ENCODE results near the gene CAVIN3. TPM values are rescaled to one million over a fixed set of nuclear protein-coding genes. Genes with fewer than 3 reads are reported as not detected.
A peak's percentile ranks its signal among the peaks of the same experiment; 100 is the strongest.

CAVIN3 gene
- total RNA-seq, 1 experiment from 2014 or later: 18.6 TPM

- H3K9me3 ChIP-seq (ENCODE audit: control insufficient read depth in 1 of 2, insufficient read depth in 1 of 2, low read depth in 1 of 2, low read length in 2 of 2): no peaks in the 10 kb centered on the region
- no peak overlapping the region for H3K9ac ChIP-seq (ENCODE audit: low read length)
- no peak overlapping the region for H3K4me2 ChIP-seq (ENCODE audit: low read length)
- H3K36me3 ChIP-seq (ENCODE audit: control insufficient read depth in 1 of 2, insufficient read depth in 2 of 2, low read length in 2 of 2): no peaks in the 10 kb centered on the region
- peaks cover 35 to 50% of the 10 kb centered on the region in 2 experiments for H3K4me1 ChIP-seq (ENCODE audit: control insufficient read depth in 1 of 2, insufficient read depth in 2 of 2, low read length in 2 of 2)
- no peak overlapping the region for H2AFZ ChIP-seq (ENCODE audit: low read depth, low read length, poor library complexity, severe bottlenecking)
- no peak for DNase-seq (ENCODE audit: low read depth, low spot score)
- ChIA-PET CTCF (interaction anchor here (1.0 to 1.4 kb wide), 2 partner anchors 10 to 45 kb away, joined by 3 to 4 read pairs; no protein-coding TSS in a partner anchor), RAD21 (ENCODE audit: low non-redundant PET in 1 of 2, low total read pairs in 2 of 2, uncharacterized antibody in 2 of 2, unreplicated experiment in 2 of 2) (no interaction called here), POLR2A (no interaction called here)
- no peak overlapping the region for H3K4me3 ChIP-seq (replicated peaks in 1 of 2; ENCODE audit: low read depth in 1 of 2, low read length in 2 of 2)
- TF ChIP-seq CBX3 (IDR thresholded peaks at IDR 0.05; ENCODE audit: low read depth) (no peak), JUND (IDR thresholded peaks at IDR 0.05) (no peak), EGR1 (IDR thresholded peaks at IDR 0.05; ENCODE audit: low read depth) (no peak), POLR2AphosphoS5 (IDR thresholded peaks at IDR 0.05; ENCODE audit: low read depth, low read length) (no peak), ZFX (IDR thresholded peaks at IDR 0.05) (no peak), ZNF274 (IDR thresholded peaks at IDR 0.05; ENCODE audit: low read depth, low read length) (no peak)
- no peaks in the 10 kb centered on the region for H3K27me3 ChIP-seq (ENCODE audit: insufficient read depth, low read length)
- H3K27ac ChIP-seq (ENCODE audit: low read depth, low read length): no peak overlapping the region
- H3K79me2 ChIP-seq (ENCODE audit: insufficient read depth, low read length): no peaks in the 10 kb centered on the region
- H3K9me2 ChIP-seq (ENCODE audit: insufficient read depth): no peaks in the 10 kb centered on the region
- BruUV-seq (replicated peaks): no TSS peak
- intact Hi-C loops (cut with micrococcal nuclease): no loop called here
- H4K20me1 ChIP-seq (ENCODE audit: insufficient read depth): no peaks in the 10 kb centered on the region
- ATAC-seq: no peak
These were observed 2.1 kb downstream of the CAVIN3 start for GRCh38 chr11:6318204-6318603.

- no peak overlapping the region for H3K9ac ChIP-seq (ENCODE audit: low read length)
- H3K4me2 ChIP-seq (ENCODE audit: low read length): peak overlapping the region; percentile 41
- no peaks in the 10 kb centered on the region for H3K9me3 ChIP-seq (ENCODE audit: control insufficient read depth in 1 of 2, insufficient read depth in 1 of 2, low read depth in 1 of 2, low read length in 2 of 2)
- CTCF ChIA-PET: interaction anchor here (1.1 to 3.6 kb wide), 5 partner anchors 18 to 65 kb away, joined by 3 to 19 read pairs (median 8); no protein-coding TSS in a partner anchor
- H3K36me3 ChIP-seq (ENCODE audit: control insufficient read depth in 1 of 2, insufficient read depth in 2 of 2, low read length in 2 of 2): no peaks in the 10 kb centered on the region
- DNase-seq (ENCODE audit: low read depth, low spot score) (peak; percentile 41), ATAC-seq (peak; percentile 69)
- RAD21 ChIA-PET (ENCODE audit: low non-redundant PET in 1 of 2, low total read pairs in 2 of 2, uncharacterized antibody in 2 of 2, unreplicated experiment in 2 of 2): no interaction called here
- no peaks in the 10 kb centered on the region for H3K27me3 ChIP-seq (ENCODE audit: insufficient read depth, low read length)
- peak overlapping the region; percentile 89 for H2AFZ ChIP-seq (ENCODE audit: low read depth, low read length, poor library complexity, severe bottlenecking)
- no peaks in the 10 kb centered on the region for H3K79me2 ChIP-seq (ENCODE audit: insufficient read depth, low read length)
- peaks cover 14 to 27% of the 10 kb centered on the region in 2 experiments for H3K4me1 ChIP-seq (ENCODE audit: control insufficient read depth in 1 of 2, insufficient read depth in 2 of 2, low read length in 2 of 2)
- no peak overlapping the region for H3K4me3 ChIP-seq (replicated peaks in 1 of 2; ENCODE audit: low read depth in 1 of 2, low read length in 2 of 2)
- no peaks in the 10 kb centered on the region for H4K20me1 ChIP-seq (ENCODE audit: insufficient read depth)
- BruUV-seq (replicated peaks): no TSS peak
- POLR2A ChIA-PET: no interaction called here
- intact Hi-C loops (cut with micrococcal nuclease): loop anchor here (1.0 kb wide), 1 partner anchor 65 kb away; no protein-coding TSS in a partner anchor
- no peak overlapping the region for H3K27ac ChIP-seq (ENCODE audit: low read depth, low read length)
- H3K9me2 ChIP-seq (ENCODE audit: insufficient read depth): no peaks in the 10 kb centered on the region
- TF ChIP-seq SIN3A (IDR thresholded peaks at IDR 0.05; ENCODE audit: low read depth) (no peak), EGR1 (IDR thresholded peaks at IDR 0.05; ENCODE audit: low read depth) (no peak), CEBPB (IDR thresholded peaks at IDR 0.05; ENCODE audit: low read depth) (no peak), TCF7L2 (IDR thresholded peaks at IDR 0.05; ENCODE audit: borderline replicate concordance, extremely low read depth, insufficient read depth, insufficient read length) (no peak), FOSL1 (IDR thresholded peaks at IDR 0.05; ENCODE audit: low read depth) (no peak), EZH2phosphoT487 (IDR thresholded peaks at IDR 0.05; ENCODE audit: borderline replicate concordance) (no peak), YY1 (IDR thresholded peaks at IDR 0.05; ENCODE audit: extremely low read depth, insufficient replicate concordance, low read depth, low read length) (no peak), CTCF (IDR thresholded peaks at IDR 0.05 in 2 of 3, conservative IDR thresholded peaks at IDR 0.05 in 1 of 3; ENCODE audit: borderline replicate concordance in 1 of 3, insufficient read depth in 1 of 3, low read depth in 2 of 3, low read length in 2 of 3) (peak; percentile 84 to 95 (median 93); a peak in 5 of 6 replicates), ELF1 (IDR thresholded peaks at IDR 0.05; ENCODE audit: borderline replicate concordance, low read depth) (no peak), RAD21 (IDR thresholded peaks at IDR 0.05; ENCODE audit: low read depth) (peak; percentile 81), SP1 (IDR thresholded peaks at IDR 0.05; ENCODE audit: low read depth) (no peak), ZFX (IDR thresholded peaks at IDR 0.05) (no peak)
These were observed 4.4 kb downstream of the CAVIN3 start for GRCh38 chr11:6315811-6316425.

Measured in HCT116 (cell line).